B cell (primary cell): ENCODE results near the gene PGPEP1. TPM values are rescaled to one million over a fixed set of nuclear protein-coding genes. Genes with fewer than 3 reads are reported as not detected.

Experiments
- ATAC-seq: fragments of 200-7000 bp; cut with Tn5 transposase; one replicate; pipeline ENCODE4 v1.10.0; 2021; ENCODE audit warnings: low read depth, mild to moderate bottlenecking, moderate number of reproducible peaks, moderate library complexity
- CTCF ChIA-PET: fragments of 350-600 bp; sonication (Branson Sonifier 250); formaldehyde crosslinking; loops from one replicate; lab custom pipeline; 2021; ENCODE audit warnings: antibody characterized with exemption, inconsistent platforms; lab: Charles Lee
- POLR2A ChIA-PET: fragments of 350-600 bp; sonication (Branson Sonifier 250); formaldehyde crosslinking; loops from one replicate; lab custom pipeline; 2021; ENCODE audit warnings: antibody characterized with exemption; lab: Charles Lee
- DNase-seq: peaks from one replicate; pipeline ENCODE4 v3.0.0; 2013
- H2AFZ ChIP-seq: 2 replicates; pipeline ENCODE4 v1.6.1; 2012; ENCODE audit warnings: mild to moderate bottlenecking, low read depth, low read length; ENCODE audit not compliant: insufficient read depth, poor library complexity, severe bottlenecking
- H3K27ac ChIP-seq, 2 donors: 1 replicate in 1 of 2; 2 replicates in 1 of 2; pipeline ENCODE4 v1.5.1; 2012 to 2013; ENCODE audit warnings: low read length in 2 of 2, mild to moderate bottlenecking in 2 of 2, moderate library complexity in 1 of 2
- H3K27me3 ChIP-seq, 4 experiments: fragments of 200-600 bp in 1 of 4; sonication (generic) in 1 of 4; replicated peaks in 1 of 4; 1 replicate in 2 of 4; 2 replicates in 2 of 4; pipeline versions ENCODE4 v1.6.1 to v1.7.0; 2013 to 2016; ENCODE audit warnings: low read length in 3 of 4, mild to moderate bottlenecking in 2 of 4, mixed read lengths in 1 of 4, moderate library complexity in 1 of 4; ENCODE audit not compliant: insufficient read depth in 4 of 4, control insufficient read depth in 3 of 4; ENCODE audit errors: control extremely low read depth in 1 of 4
- H3K36me3 ChIP-seq, 2 experiments: replicated peaks in 1 of 2; 1 replicate in 1 of 2; 2 replicates in 1 of 2; pipeline versions ENCODE4 v1.6.1 to v1.7.1; 2013; ENCODE audit warnings: low read length in 1 of 2; ENCODE audit not compliant: insufficient read depth in 2 of 2, control insufficient read depth in 1 of 2; ENCODE audit errors: control extremely low read depth in 1 of 2, extremely low read depth in 1 of 2
- H3K4me1 ChIP-seq, 2 donors: fragments of 200-600 bp in 1 of 2; sonication (generic) in 1 of 2; 1 replicate in 1 of 2; 2 replicates in 1 of 2; pipeline versions ENCODE4 v1.5.1 to v1.6.1; 2013 to 2017; ENCODE audit warnings: low read length in 2 of 2; ENCODE audit not compliant: control insufficient read depth in 2 of 2, insufficient read depth in 2 of 2
- H3K4me2 ChIP-seq: replicated peaks from 2 replicates; pipeline ENCODE3; 2012; ENCODE audit warnings: mild to moderate bottlenecking, low read depth, low read length; ENCODE audit not compliant: poor library complexity, severe bottlenecking
- H3K4me3 ChIP-seq, 5 experiments: fragments of 200-600 bp in 1 of 5; sonication (generic) in 1 of 5; 1 replicate in 3 of 5; 2 replicates in 2 of 5; pipeline versions ENCODE4 v1.5.1 to v1.7.0; 2011 to 2016; ENCODE audit warnings: low read length in 4 of 5, mild to moderate bottlenecking in 4 of 5, low read depth in 2 of 5, control low read depth in 1 of 5, moderate library complexity in 1 of 5; ENCODE audit not compliant: insufficient read depth in 1 of 5; ENCODE audit errors: control extremely low read depth in 1 of 5, extremely low read depth in 1 of 5
- H3K79me2 ChIP-seq: fragments of 200-600 bp; sonication (generic); one replicate; pipeline ENCODE4 v1.6.0; 2016; ENCODE audit warnings: low read length; ENCODE audit not compliant: control insufficient read depth, insufficient read depth
- H3K9ac ChIP-seq: fragments of 200-600 bp; sonication (generic); 2 replicates; pipeline ENCODE4 v1.6.1; 2017; ENCODE audit warnings: mild to moderate bottlenecking, low read length, moderate library complexity
- H3K9me3 ChIP-seq, 3 donors: one replicate each; pipeline versions ENCODE4 v1.6.1 to v1.7.1; 2013; ENCODE audit warnings: low read length in 2 of 3; ENCODE audit not compliant: control insufficient read depth in 2 of 3, insufficient read depth in 1 of 3; ENCODE audit errors: control extremely low read depth in 1 of 3
- H4K20me1 ChIP-seq: 2 replicates; pipeline ENCODE4 v1.6.0; 2012; ENCODE audit warnings: mild to moderate bottlenecking, low read length; ENCODE audit not compliant: insufficient read depth, control insufficient read depth, poor library complexity, severe bottlenecking
- H3K27ac Mint-ChIP-seq: one replicate; pipeline ENCODE4 v1.8.0; 2021; ENCODE audit warnings: mixed read lengths
- H3K27me3 Mint-ChIP-seq: one replicate; pipeline ENCODE4 v1.8.0; 2021; ENCODE audit warnings: mixed read lengths
- H3K4me1 Mint-ChIP-seq: one replicate; pipeline ENCODE4 v1.8.0; 2021; ENCODE audit warnings: mixed read lengths
- H3K4me3 Mint-ChIP-seq: one replicate; pipeline ENCODE4 v1.8.0; 2021; ENCODE audit warnings: mixed read lengths
- H3K9me3 Mint-ChIP-seq: one replicate; pipeline ENCODE4 v1.8.0; 2022; ENCODE audit warnings: mixed read lengths; ENCODE audit not compliant: insufficient read depth
- EZH2 ChIP-seq: IDR thresholded peaks from 2 replicates; pipeline ENCODE4 v1.6.1; 2012; ENCODE audit warnings: borderline replicate concordance, low read depth, mild to moderate bottlenecking, moderate library complexity, low read length; ENCODE audit not compliant: insufficient read depth, poor library complexity, severe bottlenecking
- WGBS: methylation state at CpG from one replicate; pipeline ENCODE4 v1.1.5; 2013; ENCODE audit warnings: missing lambda C conversion rate; ENCODE audit not compliant: insufficient coverage; 5-methylcytosine and 5-hydroxymethylcytosine counted together
- intact Hi-C: fragments of 100-400 bp; cut with micrococcal nuclease; formaldehyde crosslinking; loops from one replicate; pipeline ENCODE4 v1.10.0; 2022
- polyA plus RNA-seq: library from polyadenylated mRNA; depleted of rRNA; stranded (reverse); fragments of >200 nt; gene quantifications from 2 replicates; pipeline ENCODE4 v1.2.3, GENCODE V29; 2012
- total RNA-seq, 2 donors: library from RNA; stranded (reverse); fragments of 120-200 nt in 1 of 2; gene quantifications; 1 replicate in 1 of 2; 2 replicates in 1 of 2; pipeline versions ENCODE4 v1.2.3 to v1.2.4, GENCODE V29; 2013 to 2022
- TF ChIP-seq, protein P1 (sequence below): fragments of 200-600 bp; IDR thresholded peaks from one replicate; pipeline ENCODE4 v1.8.0; 2022; ENCODE audit warnings: antibody characterized with exemption, mild to moderate bottlenecking

Gene PGPEP1
- total and polyA plus RNA-seq, 2 donors (not counting 1 experiment from before 2014, with no cell fraction given) = 17.6 to 20.9 TPM

DNA sequence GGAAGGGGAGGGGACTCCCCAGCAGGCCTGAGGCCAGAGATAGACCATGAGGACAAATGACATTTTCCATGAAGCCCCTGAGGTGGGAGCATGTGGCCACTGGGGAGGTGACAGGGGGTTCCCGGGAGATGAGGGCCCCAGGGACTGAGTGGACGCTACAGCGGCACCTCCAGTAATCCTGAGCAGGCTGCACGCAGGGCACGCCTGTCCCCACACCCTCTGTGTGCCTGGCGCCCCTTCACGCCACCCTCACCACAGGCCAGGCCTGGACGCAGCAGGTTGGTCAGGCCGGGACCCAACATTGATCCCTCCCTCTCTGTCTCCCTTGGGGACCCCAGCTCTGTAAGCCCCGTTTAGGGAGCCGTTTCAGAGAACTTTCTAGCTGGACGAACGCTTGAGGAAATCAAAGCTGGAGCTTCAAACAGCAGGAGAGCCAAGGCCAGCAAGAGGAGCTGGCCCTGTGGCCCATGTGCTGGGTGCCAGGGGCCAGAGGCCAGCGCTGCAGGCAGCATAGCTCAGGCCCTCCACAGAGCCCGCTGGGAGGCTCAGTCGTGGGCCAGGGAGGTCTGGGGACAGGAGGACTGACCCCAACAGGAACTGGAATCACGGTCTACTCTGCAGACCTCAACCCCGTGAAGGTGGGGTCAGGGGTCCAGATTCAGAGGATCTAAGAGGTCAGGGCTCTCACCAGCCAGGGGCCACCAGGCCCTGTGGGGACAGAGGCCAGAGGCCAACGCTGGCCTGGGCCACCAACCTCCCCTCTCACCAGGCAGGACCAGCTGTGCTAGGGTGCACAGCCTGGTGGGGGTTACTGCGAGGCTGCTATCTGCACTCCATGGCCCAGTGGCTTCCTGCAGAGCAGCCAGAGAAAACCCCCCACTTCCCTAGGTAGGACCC is 32.1 kb upstream of the PGPEP1 start:
- H3K27ac Mint-ChIP-seq = peak overlapping the region; percentile 100
- Histone ChIP-seq H2AFZ (no peak overlapping the region), H3K27ac (peak overlapping the region; percentile 98 to 99), H3K4me2 (peak overlapping the region; percentile 96), H3K9ac (no peak overlapping the region), H3K4me3 (peak overlapping the region in 1 of 5 experiments; percentile 45), H4K20me1 (no peaks in the 10 kb centered on the region), H3K79me2 (peaks cover 12% of the 10 kb centered on the region), H3K4me1 (peaks cover 41 to 54% of the 10 kb centered on the region in 2 donors), H3K36me3 (peaks cover 0 to 32% of the 10 kb centered on the region in 2 experiments), H3K9me3 (no peaks in the 10 kb centered on the region), H3K27me3 (no peaks in the 10 kb centered on the region)
- intact Hi-C loops = no loop called here
- no peaks in the 10 kb centered on the region for H3K9me3 Mint-ChIP-seq
- H3K4me3 Mint-ChIP-seq = no peak overlapping the region
- POLR2A ChIA-PET = interaction anchor here (0.5 to 4.7 kb wide), 5 partner anchors 13 to 34 kb away, joined by 3 to 63 read pairs (median 5); partner anchors contain the start of genes IQCN, JUND and LSM4
- ATAC-seq = no peak
- no peaks in the 10 kb centered on the region for H3K27me3 Mint-ChIP-seq
- TF ChIP-seq EZH2 = no peak
- TF ChIP-seq, protein P1, sequence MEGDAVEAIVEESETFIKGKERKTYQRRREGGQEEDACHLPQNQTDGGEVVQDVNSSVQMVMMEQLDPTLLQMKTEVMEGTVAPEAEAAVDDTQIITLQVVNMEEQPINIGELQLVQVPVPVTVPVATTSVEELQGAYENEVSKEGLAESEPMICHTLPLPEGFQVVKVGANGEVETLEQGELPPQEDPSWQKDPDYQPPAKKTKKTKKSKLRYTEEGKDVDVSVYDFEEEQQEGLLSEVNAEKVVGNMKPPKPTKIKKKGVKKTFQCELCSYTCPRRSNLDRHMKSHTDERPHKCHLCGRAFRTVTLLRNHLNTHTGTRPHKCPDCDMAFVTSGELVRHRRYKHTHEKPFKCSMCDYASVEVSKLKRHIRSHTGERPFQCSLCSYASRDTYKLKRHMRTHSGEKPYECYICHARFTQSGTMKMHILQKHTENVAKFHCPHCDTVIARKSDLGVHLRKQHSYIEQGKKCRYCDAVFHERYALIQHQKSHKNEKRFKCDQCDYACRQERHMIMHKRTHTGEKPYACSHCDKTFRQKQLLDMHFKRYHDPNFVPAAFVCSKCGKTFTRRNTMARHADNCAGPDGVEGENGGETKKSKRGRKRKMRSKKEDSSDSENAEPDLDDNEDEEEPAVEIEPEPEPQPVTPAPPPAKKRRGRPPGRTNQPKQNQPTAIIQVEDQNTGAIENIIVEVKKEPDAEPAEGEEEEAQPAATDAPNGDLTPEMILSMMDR = no peak
- no peak for DNase-seq
- peaks cover 45% of the 10 kb centered on the region for H3K4me1 Mint-ChIP-seq
- CTCF ChIA-PET = interaction anchor here (1.0 to 3.4 kb wide), 4 partner anchors 13 to 37 kb away, joined by 3 to 51 read pairs (median 4); partner anchors contain the start of gene JUND
- 92% methylated on average over 20 of the region's 20 CpGs for WGBS
